Ovary (tissue), 9 donors: ENCODE measurements around the gene CPNE4. TPM values are rescaled to one million over a fixed set of nuclear protein-coding genes. Genes with fewer than 3 reads are reported as not detected.

Experiments
- DNase-seq, 5 donors: peaks; one replicate each; pipeline ENCODE4 v3.0.0-alpha.2; 2019 to 2020
- H3K27ac ChIP-seq, 2 donors: fragments of 200-600 bp; one replicate each; pipeline versions ENCODE4 v1.5.1 to v1.8.0; 2019 to 2022
- H3K27me3 ChIP-seq: fragments of 200-600 bp; one replicate; pipeline ENCODE4 v1.8.0; 2022
- H3K36me3 ChIP-seq: fragments of 200-600 bp; sonication (generic); one replicate; pipeline ENCODE4 v1.5.1; 2019
- H3K4me1 ChIP-seq: one replicate; pipeline ENCODE4 v1.8.1; 2013; ENCODE audit warnings: mild to moderate bottlenecking, moderate library complexity; ENCODE audit not compliant: insufficient read depth
- H3K4me3 ChIP-seq: fragments of 200-600 bp; sonication (generic); one replicate; pipeline ENCODE4 v1.5.1; 2017
- H3K9me3 ChIP-seq, 2 donors: fragments of 200-600 bp in 1 of 2; sonication (generic) in 1 of 2; one replicate each; pipeline versions ENCODE4 v1.5.1 to v1.8.1; 2013 to 2019; ENCODE audit warnings: mild to moderate bottlenecking in 1 of 2, moderate library complexity in 1 of 2
- CTCF ChIP-seq, 3 donors: fragments of 450-650 bp in 2 of 3; fragments of 200-600 bp in 1 of 3; IDR thresholded peaks; one replicate each; pipeline versions ENCODE4 v1.5.1 to v1.8.0; 2016 to 2022; ENCODE audit warnings: antibody characterized with exemption in 3 of 3, mild to moderate bottlenecking in 1 of 3
- EP300 ChIP-seq: sonication (generic); formaldehyde crosslinking; IDR thresholded peaks from one replicate; pipeline ENCODE4 v1.6.1; 2017; ENCODE audit warnings: antibody characterized with exemption
- POLR2A ChIP-seq: fragments of 450-650 bp; IDR thresholded peaks from one replicate; pipeline ENCODE4 v1.6.1; 2017; ENCODE audit warnings: antibody characterized with exemption, mild to moderate bottlenecking, moderate library complexity
- WGBS, 3 donors: extraction: QIAGEN DNeasy Blood & Tissue Kit in 1 of 3; methylation state at CpG; one replicate each; pipeline versions ENCODE4 v1.1.5 to v1.1.7; 2013 to 2017; 5-methylcytosine and 5-hydroxymethylcytosine counted together
- intact Hi-C, 4 donors: fragments of 100-400 bp; cut with DNase I; formaldehyde crosslinking; loops; one replicate each; pipeline versions ENCODE4 v1.11.0 to v1.15.1; 2022 to 2023
- polyA plus RNA-seq, 2 donors: library from polyadenylated mRNA; stranded (reverse); fragments of 200-250 nt in 1 of 2; fragments of 350-450 nt in 1 of 2; fragmentation: Illumina TruSeq in 1 of 2; extraction: RNeasy Lipid Tissue Mini Kit (QIAGEN cat#74804) in 1 of 2; gene quantifications; one replicate each; pipeline ENCODE4 v1.2.3, GENCODE V29; 2013 to 2014
- total RNA-seq, 7 donors: library from RNA; depleted of rRNA in 2 of 7; stranded (reverse); fragments of >200 nt in 2 of 7; fragmentation: NEBNext Ultra II Directional in 3 of 7; extraction: Animal tissue kit (Norgen Biotek cat#: 25700) in 3 of 7; gene quantifications; one replicate each; pipeline versions ENCODE4 v1.1.0 to v1.2.4, GENCODE V29; 2016 to 2023
- donor health status: DM: no; HTN: no; CAD: no; lungs with moderate emphysema.
- donor health status: DM: no; HTN: no; CAD: no.
- donor health status: Bipolar disorder and iron deficiency.
- donor health status: DM: yes; HTN: yes; CAD: no.
- donor health status: DM: no; HTN: no; CAD: no.
- donor health status: DM: yes; HTN: yes; CAD: no.

The CPNE4 gene
- total and polyA plus RNA-seq, 9 donors, result 0.11 to 0.27 (median 0.13) TPM; not detected in 6

GRCh38 chr3:131712662-131713061 lies 322.2 kb downstream of the CPNE4 start:
- intact Hi-C loops, result no loop called here
- no peaks in the 10 kb centered on the region for H3K4me1 ChIP-seq
- no peak for DNase-seq
- WGBS, 3 donors, result 48 to 59% (median 57%) methylated on average over 3 of the region's 3 CpGs
- no peak overlapping the region for H3K4me3 ChIP-seq
- H3K27ac ChIP-seq, result no peak overlapping the region
- no peaks in the 10 kb centered on the region for H3K36me3 ChIP-seq
- H3K9me3 ChIP-seq, result no peaks in the 10 kb centered on the region
- TF ChIP-seq EP300 (no peak), POLR2A (no peak), CTCF (IDR thresholded peaks at IDR 0.05) (no peak)
- no peaks in the 10 kb centered on the region for H3K27me3 ChIP-seq

- WGBS, 3 donors, result 22 to 33% (median 28%) methylated on average over 7 of the region's 7 CpGs
- no peak for DNase-seq
- H3K4me3 ChIP-seq, result no peak overlapping the region
These were observed 323.6 kb downstream of the CPNE4 start for GRCh38 chr3:131711114-131711768.

DNA sequence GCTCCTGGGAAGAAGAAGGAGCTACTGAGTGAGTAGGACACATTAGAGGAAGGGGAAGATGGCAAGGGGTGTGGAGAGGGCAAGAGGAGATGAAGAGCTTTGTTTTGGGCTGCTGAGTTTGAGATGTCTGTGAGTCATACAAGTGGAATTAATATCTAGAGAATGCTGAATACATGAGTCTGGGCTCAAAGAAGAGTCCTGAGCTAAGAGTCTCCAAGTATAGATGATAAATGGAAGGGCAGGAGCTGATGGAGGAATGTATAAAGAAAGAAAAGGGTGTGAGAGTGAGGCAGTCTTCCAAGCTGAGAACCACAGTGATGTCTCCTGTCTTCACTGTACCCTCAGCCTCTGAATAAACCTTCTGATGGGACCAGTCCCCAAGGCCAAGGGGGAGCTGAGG lies 326.6 kb downstream of the CPNE4 start:
- Histone ChIP-seq H3K4me1 (no peaks in the 10 kb centered on the region), H3K36me3 (no peaks in the 10 kb centered on the region), H3K27me3 (no peaks in the 10 kb centered on the region), H3K4me3 (no peak overlapping the region), H3K9me3 (no peaks in the 10 kb centered on the region), H3K27ac (no peak overlapping the region)
- intact Hi-C loops, result no loop called here
- no peak for DNase-seq
- no peak for TF ChIP-seq CTCF (IDR thresholded peaks at IDR 0.05)
- no peak for TF ChIP-seq EP300
- TF ChIP-seq POLR2A, result no peak

More at GRCh38 chr3:131711114-131711768, 323.6 kb downstream of the CPNE4 start:
- H3K4me1 ChIP-seq, result no peaks in the 10 kb centered on the region
- H3K9me3 ChIP-seq, result no peaks in the 10 kb centered on the region
- TF ChIP-seq CTCF (IDR thresholded peaks at IDR 0.05) (no peak), POLR2A (no peak), EP300 (no peak)
- intact Hi-C loops, result no loop called here
- no peaks in the 10 kb centered on the region for H3K36me3 ChIP-seq
- no peaks in the 10 kb centered on the region for H3K27me3 ChIP-seq
- H3K27ac ChIP-seq, result no peak overlapping the region

DNA sequence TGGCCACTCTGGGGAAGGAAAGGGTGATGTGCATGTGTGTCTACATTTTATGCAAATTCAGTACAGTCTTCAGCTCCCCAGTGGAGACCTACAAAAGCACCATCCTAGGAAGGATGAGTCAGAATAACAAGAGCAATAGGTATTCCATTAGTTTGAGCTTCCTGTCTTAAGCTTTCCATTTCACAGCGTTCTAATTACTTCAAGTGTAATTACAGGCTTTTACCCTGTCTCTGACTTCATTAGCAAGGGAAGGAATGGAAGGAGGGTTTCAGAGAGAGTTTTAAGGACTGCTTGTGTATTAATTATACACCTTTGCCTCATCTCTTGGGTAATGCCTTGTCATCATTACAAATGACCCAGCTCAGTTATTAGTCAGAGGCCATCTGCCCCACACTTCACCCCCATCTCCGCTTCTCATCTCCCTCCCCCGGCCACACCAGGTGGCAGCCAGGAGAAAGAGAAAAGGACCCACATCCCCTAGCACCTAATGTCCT lies 329.2 kb downstream of the CPNE4 start:
- 52 to 60% (median 55%) methylated on average over 3 of the region's 3 CpGs for WGBS, 3 donors
- intact Hi-C loops, result no loop called here

More for the DNA sequence above, 329.2 kb downstream of the CPNE4 start:
- H3K27me3 ChIP-seq, result no peaks in the 10 kb centered on the region
- TF ChIP-seq POLR2A (no peak), EP300 (no peak), CTCF (IDR thresholded peaks at IDR 0.05) (no peak)
- no peak for DNase-seq
- no peak overlapping the region for H3K27ac ChIP-seq
- H3K9me3 ChIP-seq, result no peaks in the 10 kb centered on the region
- H3K36me3 ChIP-seq, result no peaks in the 10 kb centered on the region
- no peaks in the 10 kb centered on the region for H3K4me1 ChIP-seq
- no peak overlapping the region for H3K4me3 ChIP-seq
